OCI-LY1 (cell line): ENCODE measurements around the gene IER3IP1.

Experiments used
- H2AFZ ChIP-seq: fragments of 200-600 bp; sonication (generic), shearing (Covaris generic); 2 replicates; pipeline ENCODE4 v1.6.0; 2014; ENCODE audit warnings: antibody characterized with exemption, mild to moderate bottlenecking, low read length
- H3F3A ChIP-seq: fragments of 200-600 bp; sonication (generic), shearing (Covaris generic); 2 replicates; pipeline ENCODE4 v1.6.0; 2014; ENCODE audit warnings: mild to moderate bottlenecking, antibody characterized with exemption, low read length, moderate library complexity; ENCODE audit not compliant: insufficient read depth
- H3K27ac ChIP-seq: fragments of 200-600 bp; sonication (generic); 2 replicates; pipeline ENCODE4 v1.5.1; 2014; ENCODE audit warnings: low read length, mixed run types, mild to moderate bottlenecking, low read depth; ENCODE audit not compliant: poor library complexity, severe bottlenecking
- H3K27me3 ChIP-seq: fragments of 200-600 bp; sonication (generic); 2 replicates; pipeline ENCODE4 v1.6.0; 2014; ENCODE audit warnings: antibody characterized with exemption, mild to moderate bottlenecking, low read length, moderate library complexity; ENCODE audit not compliant: insufficient read depth
- H3K36me3 ChIP-seq: fragments of 200-600 bp; sonication (generic); 2 replicates; pipeline ENCODE4 v1.6.1; 2014; ENCODE audit warnings: mild to moderate bottlenecking, antibody characterized with exemption, low read length, moderate library complexity, mixed read lengths; ENCODE audit not compliant: insufficient read depth
- H3K4me1 ChIP-seq: fragments of 200-600 bp; sonication (generic); 2 replicates; pipeline ENCODE4 v1.5.1; 2014; ENCODE audit warnings: mild to moderate bottlenecking, low read length, moderate library complexity; ENCODE audit not compliant: insufficient read depth, severe bottlenecking
- H3K4me2 ChIP-seq: fragments of 200-600 bp; sonication (generic), shearing (Covaris generic); 2 replicates; pipeline ENCODE4 v1.6.1; 2014; ENCODE audit warnings: low read length
- H3K4me3 ChIP-seq: fragments of 200-600 bp; sonication (generic); 2 replicates; pipeline ENCODE4 v1.5.1; 2014; ENCODE audit warnings: low read length, low read depth, mild to moderate bottlenecking, mixed read lengths; ENCODE audit not compliant: poor library complexity, severe bottlenecking
- H3K79me2 ChIP-seq: fragments of 200-600 bp; shearing (Covaris generic); 2 replicates; pipeline ENCODE4 v1.6.1; 2016; ENCODE audit warnings: mixed run types, low read length, mixed read lengths; ENCODE audit not compliant: insufficient read depth
- H3K9ac ChIP-seq: fragments of 200-600 bp; sonication (generic), shearing (Covaris generic); 2 replicates; pipeline ENCODE4 v1.6.1; 2014; ENCODE audit warnings: mild to moderate bottlenecking, low read length, mixed read lengths
- H3K9me2 ChIP-seq: fragments of 200-600 bp; sonication (generic), shearing (Covaris generic); 2 replicates; pipeline ENCODE4 v1.6.1; 2014; ENCODE audit warnings: low read depth, mild to moderate bottlenecking, low read length, mixed read lengths
- H3K9me3 ChIP-seq: fragments of 200-600 bp; shearing (Covaris generic); 2 replicates; pipeline ENCODE4 v1.6.1; 2014; ENCODE audit warnings: low read length, mixed read lengths
- H4K20me1 ChIP-seq: fragments of 200-600 bp; sonication (generic), shearing (Covaris generic); 2 replicates; pipeline ENCODE4 v1.6.0; 2016; ENCODE audit warnings: mild to moderate bottlenecking, low read length; ENCODE audit not compliant: insufficient read depth
- EZH2 ChIP-seq: fragments of 200-600 bp; sonication (generic), shearing (Covaris generic); IDR thresholded peaks from 2 replicates; pipeline ENCODE4 v1.8.0; 2017; ENCODE audit warnings: borderline replicate concordance, mixed run types, mild to moderate bottlenecking, antibody characterized with exemption, low read length, moderate library complexity, mixed read lengths
- TF ChIP-seq, protein P1 (sequence below): fragments of 200-600 bp; sonication (generic), shearing (Covaris generic); IDR thresholded peaks from 2 replicates; pipeline ENCODE4 v1.5.1; 2017; ENCODE audit warnings: mild to moderate bottlenecking, antibody characterized with exemption, low read length, moderate library complexity, mixed read lengths

Gene IER3IP1, protein sequence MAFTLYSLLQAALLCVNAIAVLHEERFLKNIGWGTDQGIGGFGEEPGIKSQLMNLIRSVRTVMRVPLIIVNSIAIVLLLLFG

DNA sequence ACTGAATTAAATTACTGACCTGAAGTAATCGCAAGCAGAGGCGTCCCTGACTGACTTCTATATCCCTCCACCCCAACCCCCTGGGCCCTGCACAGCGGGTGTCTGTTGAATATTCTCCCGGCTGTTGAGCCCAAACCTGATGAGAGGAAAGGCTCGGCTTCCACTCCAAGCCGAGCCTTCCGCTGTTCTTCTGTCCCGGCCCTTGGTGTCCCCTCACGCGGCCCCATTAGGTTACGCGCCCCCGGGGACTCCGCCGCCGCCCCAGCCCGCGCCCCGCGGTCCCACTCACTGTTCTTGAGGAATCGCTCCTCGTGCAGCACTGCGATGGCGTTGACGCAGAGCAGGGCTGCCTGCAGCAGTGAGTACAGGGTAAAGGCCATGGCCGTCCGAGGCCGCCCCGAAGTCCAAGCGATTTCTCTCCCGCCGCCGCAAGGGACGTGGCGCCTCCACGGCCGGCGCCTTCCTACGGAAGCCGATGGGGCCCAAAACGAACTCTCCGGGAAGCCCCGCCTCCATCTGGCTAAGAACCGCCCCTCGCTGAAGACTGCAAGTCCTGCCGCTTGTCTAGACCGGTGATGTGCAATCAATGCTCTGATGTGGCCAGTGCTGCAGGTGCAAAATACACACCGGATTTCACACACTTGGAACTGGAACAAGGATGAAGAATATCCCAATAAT lies at the start of gene IER3IP1:
Gene IER3IP1 (minus strand): TSS at position 467 of the 678 bp plus-strand sequence. CDS start 87 bp downstream, at position 380.
- H3K9ac ChIP-seq = peak within 1 kb of the TSS; percentile 100
- peak within 1 kb of the TSS; percentile 99 for H2AFZ ChIP-seq
- peak within 1 kb of the TSS; percentile 72 for H3K4me2 ChIP-seq
- peaks cover 22% of the 10 kb centered on the region for H3K79me2 ChIP-seq
- no peaks in the 10 kb centered on the region for H3K27me3 ChIP-seq
- peaks cover 14% of the 10 kb centered on the region for H3K4me1 ChIP-seq
- TF ChIP-seq EZH2 = no peak
- TF ChIP-seq, protein P1, sequence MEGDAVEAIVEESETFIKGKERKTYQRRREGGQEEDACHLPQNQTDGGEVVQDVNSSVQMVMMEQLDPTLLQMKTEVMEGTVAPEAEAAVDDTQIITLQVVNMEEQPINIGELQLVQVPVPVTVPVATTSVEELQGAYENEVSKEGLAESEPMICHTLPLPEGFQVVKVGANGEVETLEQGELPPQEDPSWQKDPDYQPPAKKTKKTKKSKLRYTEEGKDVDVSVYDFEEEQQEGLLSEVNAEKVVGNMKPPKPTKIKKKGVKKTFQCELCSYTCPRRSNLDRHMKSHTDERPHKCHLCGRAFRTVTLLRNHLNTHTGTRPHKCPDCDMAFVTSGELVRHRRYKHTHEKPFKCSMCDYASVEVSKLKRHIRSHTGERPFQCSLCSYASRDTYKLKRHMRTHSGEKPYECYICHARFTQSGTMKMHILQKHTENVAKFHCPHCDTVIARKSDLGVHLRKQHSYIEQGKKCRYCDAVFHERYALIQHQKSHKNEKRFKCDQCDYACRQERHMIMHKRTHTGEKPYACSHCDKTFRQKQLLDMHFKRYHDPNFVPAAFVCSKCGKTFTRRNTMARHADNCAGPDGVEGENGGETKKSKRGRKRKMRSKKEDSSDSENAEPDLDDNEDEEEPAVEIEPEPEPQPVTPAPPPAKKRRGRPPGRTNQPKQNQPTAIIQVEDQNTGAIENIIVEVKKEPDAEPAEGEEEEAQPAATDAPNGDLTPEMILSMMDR = peak; percentile 5; the same call in 1 of the 2 replicates
- H3K4me3 ChIP-seq = peak within 1 kb of the TSS; percentile 100
- H3K27ac ChIP-seq = peak within 1 kb of the TSS; percentile 19
- H4K20me1 ChIP-seq = no peaks in the 10 kb centered on the region
- H3K9me3 ChIP-seq = no peaks in the 10 kb centered on the region
- H3F3A ChIP-seq = no peaks in the 10 kb centered on the region
- no peaks in the 10 kb centered on the region for H3K9me2 ChIP-seq
- H3K36me3 ChIP-seq = no peaks in the 10 kb centered on the region

DNA sequence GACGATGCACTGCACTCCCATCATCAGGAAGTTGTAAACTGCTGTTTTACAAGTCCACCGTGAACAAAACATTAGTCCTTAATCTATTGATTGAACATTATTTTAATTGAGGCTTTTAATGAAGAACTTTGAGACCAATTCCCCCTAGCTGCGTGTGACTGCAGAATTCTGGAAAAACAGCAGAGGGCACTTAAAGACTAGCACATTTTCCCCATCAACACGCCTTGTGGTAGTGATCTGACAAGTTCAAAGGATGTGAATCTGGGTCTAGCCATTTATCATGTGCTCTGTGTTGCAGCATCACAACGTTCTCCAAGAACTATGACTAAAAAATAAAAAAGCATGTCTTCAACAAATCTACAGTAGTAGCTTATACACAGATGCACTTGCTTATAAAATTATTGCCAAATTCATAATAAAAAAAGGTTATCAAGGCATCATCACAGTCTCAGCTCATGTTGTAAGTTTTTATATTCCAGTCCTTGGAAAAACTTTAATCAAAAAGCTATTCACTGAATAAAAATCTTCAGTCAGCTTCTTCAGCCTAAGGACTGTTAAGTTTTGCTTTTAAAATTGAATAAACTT lies 39.5 kb upstream of the IER3IP1 start:
- no peaks in the 10 kb centered on the region for H3K27me3 ChIP-seq
- H3F3A ChIP-seq = no peaks in the 10 kb centered on the region
- TF ChIP-seq EZH2 = no peak
- TF ChIP-seq, protein P1 = peak; percentile 63
- H3K9ac ChIP-seq = no peak overlapping the region
- no peaks in the 10 kb centered on the region for H4K20me1 ChIP-seq
- H3K9me2 ChIP-seq = no peaks in the 10 kb centered on the region
- H3K36me3 ChIP-seq = no peaks in the 10 kb centered on the region
- H3K79me2 ChIP-seq = no peaks in the 10 kb centered on the region
- H3K4me3 ChIP-seq = no peak overlapping the region
- no peaks in the 10 kb centered on the region for H3K4me1 ChIP-seq
- H3K4me2 ChIP-seq = no peak overlapping the region
- H2AFZ ChIP-seq = no peak overlapping the region
- no peaks in the 10 kb centered on the region for H3K9me3 ChIP-seq
- H3K27ac ChIP-seq = no peak overlapping the region

DNA sequence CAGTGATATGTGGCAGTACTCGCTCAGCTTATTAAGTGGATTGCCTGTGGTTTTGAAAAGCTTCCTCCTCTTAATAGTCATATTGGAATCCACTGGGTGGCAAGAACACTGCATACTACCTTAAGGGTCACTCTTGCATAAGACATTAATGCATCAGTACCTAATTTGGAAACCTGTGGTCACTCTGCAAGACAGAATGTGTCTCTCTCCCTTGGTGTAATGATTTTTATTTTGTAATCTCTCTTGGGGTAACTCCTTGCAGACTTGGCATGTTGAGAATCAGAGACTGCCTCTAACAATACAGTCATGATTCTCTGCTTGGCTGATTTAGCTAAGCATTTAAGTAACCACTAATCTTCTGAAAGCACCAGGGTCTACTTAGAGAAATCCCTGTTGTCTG lies 33.0 kb upstream of the IER3IP1 start:
- H4K20me1 ChIP-seq = no peaks in the 10 kb centered on the region
- H3K27ac ChIP-seq = no peak overlapping the region
- TF ChIP-seq, protein P1 = no peak
- no peak for TF ChIP-seq EZH2
- H3K79me2 ChIP-seq = no peaks in the 10 kb centered on the region
- no peak overlapping the region for H2AFZ ChIP-seq
- no peak overlapping the region for H3K9ac ChIP-seq
- no peaks in the 10 kb centered on the region for H3K9me2 ChIP-seq
- H3K36me3 ChIP-seq = no peaks in the 10 kb centered on the region
- H3K4me3 ChIP-seq = no peak overlapping the region
- no peaks in the 10 kb centered on the region for H3K4me1 ChIP-seq
- no peaks in the 10 kb centered on the region for H3K9me3 ChIP-seq
- H3K4me2 ChIP-seq = no peak overlapping the region
- H3F3A ChIP-seq = no peaks in the 10 kb centered on the region
- no peaks in the 10 kb centered on the region for H3K27me3 ChIP-seq
